C4-2B (cell line): ENCODE measurements around the gene HOXD11.

Experiments
- H3K27ac ChIP-seq: fragments of 450-650 bp; 2 replicates; pipeline ENCODE4 v1.5.1; 2017
- ZFX ChIP-seq: fragments of 450-650 bp; IDR thresholded peaks from 2 replicates; pipeline ENCODE4 v1.6.1; 2017
- TF ChIP-seq, protein P1 (sequence below): fragments of 450-650 bp; conservative IDR thresholded peaks from 2 replicates; pipeline ENCODE4 v1.5.1; 2017; ENCODE audit warnings: mild to moderate bottlenecking

HOXD11 gene

GRCh38 chr2:176138923-176139660, 32.0 kb downstream of the HOXD11 start:
- no peak overlapping the region for H3K27ac ChIP-seq
- TF ChIP-seq, protein P1, sequence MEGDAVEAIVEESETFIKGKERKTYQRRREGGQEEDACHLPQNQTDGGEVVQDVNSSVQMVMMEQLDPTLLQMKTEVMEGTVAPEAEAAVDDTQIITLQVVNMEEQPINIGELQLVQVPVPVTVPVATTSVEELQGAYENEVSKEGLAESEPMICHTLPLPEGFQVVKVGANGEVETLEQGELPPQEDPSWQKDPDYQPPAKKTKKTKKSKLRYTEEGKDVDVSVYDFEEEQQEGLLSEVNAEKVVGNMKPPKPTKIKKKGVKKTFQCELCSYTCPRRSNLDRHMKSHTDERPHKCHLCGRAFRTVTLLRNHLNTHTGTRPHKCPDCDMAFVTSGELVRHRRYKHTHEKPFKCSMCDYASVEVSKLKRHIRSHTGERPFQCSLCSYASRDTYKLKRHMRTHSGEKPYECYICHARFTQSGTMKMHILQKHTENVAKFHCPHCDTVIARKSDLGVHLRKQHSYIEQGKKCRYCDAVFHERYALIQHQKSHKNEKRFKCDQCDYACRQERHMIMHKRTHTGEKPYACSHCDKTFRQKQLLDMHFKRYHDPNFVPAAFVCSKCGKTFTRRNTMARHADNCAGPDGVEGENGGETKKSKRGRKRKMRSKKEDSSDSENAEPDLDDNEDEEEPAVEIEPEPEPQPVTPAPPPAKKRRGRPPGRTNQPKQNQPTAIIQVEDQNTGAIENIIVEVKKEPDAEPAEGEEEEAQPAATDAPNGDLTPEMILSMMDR = no peak
- no peak for TF ChIP-seq ZFX

DNA sequence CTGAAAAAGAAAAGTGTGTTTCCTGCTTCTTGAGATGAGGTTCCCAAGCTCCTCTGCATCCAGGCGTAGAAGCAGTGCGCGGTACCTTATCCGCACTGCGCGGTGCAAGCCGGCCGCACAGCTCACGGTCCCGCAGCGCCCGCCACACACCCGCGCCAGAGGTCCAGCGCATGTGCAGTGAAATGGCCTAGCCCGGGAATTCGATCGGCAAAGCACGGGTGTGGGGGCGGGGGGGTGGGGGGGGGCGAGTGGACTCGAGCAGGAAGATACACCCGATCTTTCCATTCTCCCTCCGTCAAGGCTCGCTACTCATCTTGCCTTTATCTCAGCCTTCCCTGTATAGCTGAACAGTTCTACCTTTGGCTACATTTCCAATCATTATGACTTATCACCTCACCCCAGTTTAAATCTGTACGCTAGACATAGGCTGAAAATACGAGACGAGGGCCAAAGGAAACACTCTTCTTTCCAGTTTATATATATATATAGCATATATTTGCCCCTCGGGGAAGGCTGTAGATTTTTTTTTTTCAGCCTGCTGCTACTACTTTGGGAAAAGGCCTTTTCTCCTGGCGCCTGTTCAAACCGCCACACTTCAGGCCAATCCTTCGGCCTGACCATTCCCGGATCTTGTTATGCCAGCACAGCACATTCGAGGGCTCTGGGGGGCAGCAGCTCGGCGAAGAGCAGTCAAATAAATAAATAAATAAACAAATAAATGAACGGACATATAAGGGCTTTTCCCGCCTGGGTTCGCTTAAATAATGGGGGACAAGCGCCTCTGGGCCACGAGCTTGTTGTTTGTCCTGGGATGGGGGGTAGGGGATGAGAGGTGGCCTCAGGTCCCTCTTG, 32.8 kb downstream of the HOXD11 start:
- no peak overlapping the region for H3K27ac ChIP-seq
- no peak for TF ChIP-seq ZFX
- TF ChIP-seq, protein P1 = no peak

GRCh38 chr2:176140513-176141317, 33.6 kb downstream of the HOXD11 start:
- no peak overlapping the region for H3K27ac ChIP-seq
- TF ChIP-seq ZFX = no peak
- TF ChIP-seq, protein P1 = peak; percentile 94

- H3K27ac ChIP-seq = no peak overlapping the region
- TF ChIP-seq ZFX = no peak
- TF ChIP-seq, protein P1 = no peak
Measured at GRCh38 chr2:176142281-176142680, 35.2 kb downstream of the HOXD11 start.

- TF ChIP-seq, protein P1 = no peak
- no peak for TF ChIP-seq ZFX
- no peak overlapping the region for H3K27ac ChIP-seq
Measured at GRCh38 chr2:176145085-176145969, 38.2 kb downstream of the HOXD11 start.

GRCh38 chr2:176146101-176146500, 39.0 kb downstream of the HOXD11 start:
- no peak overlapping the region for H3K27ac ChIP-seq
- TF ChIP-seq, protein P1 = no peak
- no peak for TF ChIP-seq ZFX
